ENCODE results near the gene ZSCAN21. TPM values are rescaled to one million over a fixed set of nuclear protein-coding genes. Genes with fewer than 3 reads are reported as not detected.

ZSCAN21 gene
- total RNA-seq, 4 donors from 2014 or later = 12.9 to 18.0 (median 16.5) TPM

GRCh38 chr7:100053215-100053614 is 3.6 kb downstream of the ZSCAN21 start:
- Histone ChIP-seq H3K4me3 (no peak overlapping the region), H3K9me3 (no peaks in the 10 kb centered on the region), H3K27ac (no peak overlapping the region), H3K27me3 (no peaks in the 10 kb centered on the region), H3K36me3 (peaks cover 2 to 27% (median 5%) of the 10 kb centered on the region in 3 donors), H3K4me1 (peaks cover 0 to 35% (median 7%) of the 10 kb centered on the region in 4 donors)
- 43 to 55% methylated on average over 3 of the region's 3 CpGs for WGBS, 2 donors
- TF ChIP-seq EP300 (IDR thresholded peaks at IDR 0.05) = no peak
- peak in 3 of 5 experiments; percentile 10 to 36 (median 10) for TF ChIP-seq CTCF (IDR thresholded peaks at IDR 0.05)
- DNase-seq (ENCODE audit: low spot score in 2 of 2) = no peak

GRCh38 chr7:100057006-100057405 is 7.4 kb downstream of the ZSCAN21 start:
- DNase-seq (ENCODE audit: low spot score in 2 of 2) = no peak
- H3K4me3 ChIP-seq = no peak overlapping the region

GRCh38 chr7:100059251-100059739 is 9.7 kb downstream of the ZSCAN21 start:
- H3K36me3 ChIP-seq = peaks cover 7 to 87% (median 11%) of the 10 kb centered on the region in 3 donors
- TF ChIP-seq POLR2A (IDR thresholded peaks at IDR 0.05) (no peak), EP300 (IDR thresholded peaks at IDR 0.05) (no peak), CTCF (IDR thresholded peaks at IDR 0.05) (no peak)
- 93 to 94% methylated on average over 5 of the region's 5 CpGs for WGBS, 2 donors

More at GRCh38 chr7:100057006-100057405, 7.4 kb downstream of the ZSCAN21 start:
- 92 to 96% methylated on average over 9 to 10 of the region's 10 CpGs for WGBS, 2 donors
- Histone ChIP-seq H3K36me3 (peaks cover 7 to 64% (median 11%) of the 10 kb centered on the region in 3 donors), H3K27me3 (no peaks in the 10 kb centered on the region), H3K27ac (no peak overlapping the region), H3K4me1 (peaks cover 0 to 11% (median 0%) of the 10 kb centered on the region in 4 donors), H3K9me3 (no peaks in the 10 kb centered on the region)
- TF ChIP-seq EP300 (IDR thresholded peaks at IDR 0.05) (no peak), POLR2A (IDR thresholded peaks at IDR 0.05) (no peak), CTCF (IDR thresholded peaks at IDR 0.05) (no peak)

GRCh38 chr7:100061518-100062193 is 12.1 kb downstream of the ZSCAN21 start:
- no peak overlapping the region for H3K27ac ChIP-seq
- H3K9me3 ChIP-seq = no peaks in the 10 kb centered on the region
- no peak for TF ChIP-seq CTCF (IDR thresholded peaks at IDR 0.05)
- no peak for TF ChIP-seq POLR2A (IDR thresholded peaks at IDR 0.05)
- TF ChIP-seq EP300 (IDR thresholded peaks at IDR 0.05) = no peak
- H3K4me1 ChIP-seq = peaks cover 0 to 18% (median 0%) of the 10 kb centered on the region in 4 donors
- no peak for DNase-seq (ENCODE audit: low spot score in 2 of 2)
- peaks cover 7 to 98% (median 11%) of the 10 kb centered on the region in 3 donors for H3K36me3 ChIP-seq
- H3K27me3 ChIP-seq = no peaks in the 10 kb centered on the region
- H3K4me3 ChIP-seq = no peak overlapping the region
- 88 to 94% methylated on average over 11 of the region's 11 CpGs for WGBS, 2 donors

More at GRCh38 chr7:100059251-100059739, 9.7 kb downstream of the ZSCAN21 start:
- Histone ChIP-seq H3K27me3 (no peaks in the 10 kb centered on the region), H3K9me3 (no peaks in the 10 kb centered on the region), H3K27ac (no peak overlapping the region), H3K4me3 (no peak overlapping the region), H3K4me1 (no peaks in the 10 kb centered on the region)
- DNase-seq (ENCODE audit: low spot score in 2 of 2) = no peak

GRCh38 chr7:100063376-100063775 is 13.8 kb downstream of the ZSCAN21 start:
- DNase-seq (ENCODE audit: low spot score in 2 of 2) = no peak
- H3K27ac ChIP-seq = no peak overlapping the region
- peaks cover 3 to 97% (median 6%) of the 10 kb centered on the region in 3 donors for H3K36me3 ChIP-seq
- TF ChIP-seq CTCF (IDR thresholded peaks at IDR 0.05) (no peak), EP300 (IDR thresholded peaks at IDR 0.05) (no peak), POLR2A (IDR thresholded peaks at IDR 0.05) (no peak)
- H3K4me3 ChIP-seq = no peak overlapping the region
- no peaks in the 10 kb centered on the region for H3K9me3 ChIP-seq
- peaks cover 0 to 20% (median 0%) of the 10 kb centered on the region in 4 donors for H3K4me1 ChIP-seq
- H3K27me3 ChIP-seq = no peaks in the 10 kb centered on the region
- 82 to 88% methylated on average over 4 of the region's 4 CpGs for WGBS, 2 donors

Data from tibial nerve (tissue), 4 donors.